ENCODE results near the gene C1QTNF2.

DNA sequence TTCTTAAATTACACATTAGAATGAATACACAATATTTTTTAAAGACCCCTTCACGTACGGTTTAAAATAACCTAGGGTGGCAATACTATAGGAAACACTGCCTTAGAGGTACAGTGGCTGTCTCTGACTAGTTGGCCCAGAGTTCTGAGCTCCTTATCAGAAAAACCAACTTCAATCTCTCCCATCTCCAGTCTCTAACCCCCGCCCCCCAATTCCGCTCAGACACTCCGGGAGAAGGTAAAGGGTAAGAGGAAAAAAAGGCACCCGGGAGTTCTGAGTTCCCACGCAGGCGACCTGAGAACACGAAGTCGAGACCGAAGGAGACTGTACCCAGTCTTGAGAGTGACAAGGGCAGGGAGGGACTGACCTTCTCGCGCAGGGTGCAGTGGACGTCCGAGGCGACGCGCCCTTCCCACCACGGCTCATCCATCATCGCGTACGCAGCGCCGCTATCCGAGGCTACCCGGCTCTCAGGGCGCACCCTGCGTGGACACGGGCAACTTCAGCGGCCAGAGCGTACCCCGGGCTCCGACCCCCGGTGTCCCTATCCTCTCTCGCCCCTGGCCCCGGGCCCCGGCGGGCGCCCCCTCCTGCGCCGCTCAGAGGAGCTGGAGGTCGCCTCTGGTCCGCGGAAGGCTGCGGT lies 58.8 kb downstream of the C1QTNF2 start:
- TF ChIP-seq, protein P1, sequence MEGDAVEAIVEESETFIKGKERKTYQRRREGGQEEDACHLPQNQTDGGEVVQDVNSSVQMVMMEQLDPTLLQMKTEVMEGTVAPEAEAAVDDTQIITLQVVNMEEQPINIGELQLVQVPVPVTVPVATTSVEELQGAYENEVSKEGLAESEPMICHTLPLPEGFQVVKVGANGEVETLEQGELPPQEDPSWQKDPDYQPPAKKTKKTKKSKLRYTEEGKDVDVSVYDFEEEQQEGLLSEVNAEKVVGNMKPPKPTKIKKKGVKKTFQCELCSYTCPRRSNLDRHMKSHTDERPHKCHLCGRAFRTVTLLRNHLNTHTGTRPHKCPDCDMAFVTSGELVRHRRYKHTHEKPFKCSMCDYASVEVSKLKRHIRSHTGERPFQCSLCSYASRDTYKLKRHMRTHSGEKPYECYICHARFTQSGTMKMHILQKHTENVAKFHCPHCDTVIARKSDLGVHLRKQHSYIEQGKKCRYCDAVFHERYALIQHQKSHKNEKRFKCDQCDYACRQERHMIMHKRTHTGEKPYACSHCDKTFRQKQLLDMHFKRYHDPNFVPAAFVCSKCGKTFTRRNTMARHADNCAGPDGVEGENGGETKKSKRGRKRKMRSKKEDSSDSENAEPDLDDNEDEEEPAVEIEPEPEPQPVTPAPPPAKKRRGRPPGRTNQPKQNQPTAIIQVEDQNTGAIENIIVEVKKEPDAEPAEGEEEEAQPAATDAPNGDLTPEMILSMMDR (IDR thresholded peaks at IDR 0.05; ENCODE audit: low read depth, low read length), result no peak
- TF ChIP-seq, protein P2, sequence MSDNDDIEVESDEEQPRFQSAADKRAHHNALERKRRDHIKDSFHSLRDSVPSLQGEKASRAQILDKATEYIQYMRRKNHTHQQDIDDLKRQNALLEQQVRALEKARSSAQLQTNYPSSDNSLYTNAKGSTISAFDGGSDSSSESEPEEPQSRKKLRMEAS (IDR thresholded peaks at IDR 0.05; ENCODE audit: low read depth, low read length), result no peak; the same call in 1 of the 2 replicates
- no peak for TF ChIP-seq POLR2A (IDR thresholded peaks at IDR 0.05; ENCODE audit: extremely low read depth, insufficient read length)
- no peak for TF ChIP-seq MYC (IDR thresholded peaks at IDR 0.05; ENCODE audit: low read depth, low read length)

Data from NB4 (cell line).